ENCODE results near the gene EFCAB6. TPM values are rescaled to one million over a fixed set of nuclear protein-coding genes. Genes with fewer than 3 reads are reported as not detected.

The EFCAB6 gene
- total RNA-seq, 1 donor from 2014 or later: 8.6 TPM

DNA sequence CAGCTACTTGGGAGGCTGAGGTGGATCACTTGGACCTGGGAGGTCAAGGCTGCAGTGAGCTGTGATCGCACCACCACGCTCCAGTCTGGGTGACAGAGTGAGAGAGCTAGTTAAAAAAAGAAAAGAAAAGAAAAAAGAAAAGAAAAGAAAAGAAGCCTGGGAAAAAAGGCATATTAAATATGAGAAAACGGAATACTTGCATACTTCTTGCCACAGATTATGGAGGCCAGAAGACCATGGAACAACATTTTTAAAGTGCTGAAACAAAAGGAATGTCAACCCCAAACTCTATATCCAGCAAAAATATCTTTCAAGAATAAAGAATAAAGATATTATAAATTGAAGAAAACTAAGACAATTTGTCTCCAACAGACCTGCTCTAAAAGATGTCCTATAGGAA is 191.9 kb downstream of the EFCAB6 start:
- Histone ChIP-seq H3K36me3 (no peaks in the 10 kb centered on the region), H3K9me3 (peaks cover 0 to 6% of the 10 kb centered on the region in 2 donors)
- intact Hi-C loops (cut with DNase I): no loop called here

DNA sequence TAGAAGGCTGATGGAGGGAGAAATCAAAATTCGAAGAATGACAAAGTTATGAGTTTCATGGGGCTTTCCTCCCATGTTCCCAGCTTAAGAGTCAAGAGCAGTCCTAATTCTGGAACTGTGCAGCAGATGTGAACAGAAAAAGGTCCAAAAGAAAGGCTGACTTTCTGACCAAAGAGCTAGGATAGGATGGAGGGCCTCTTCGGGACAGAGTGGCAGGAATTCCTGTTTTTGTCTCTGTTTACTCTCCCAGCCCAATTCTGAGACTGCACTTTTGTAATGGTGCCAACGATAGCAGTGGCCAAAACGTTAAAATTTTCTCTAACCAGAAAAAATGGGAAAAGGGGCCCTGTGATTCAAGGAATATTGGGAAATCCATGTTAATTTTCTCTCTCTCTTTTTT is 193.6 kb downstream of the EFCAB6 start:
- intact Hi-C loops (cut with DNase I): no loop called here
- Histone ChIP-seq H3K36me3 (no peaks in the 10 kb centered on the region), H3K4me1 (no peaks in the 10 kb centered on the region), H3K27ac (no peak overlapping the region), H3K27me3 (no peaks in the 10 kb centered on the region), H3K9me3 (peaks cover 0 to 6% of the 10 kb centered on the region in 2 donors), H3K4me3 (no peak overlapping the region)
- TF ChIP-seq, protein P1, sequence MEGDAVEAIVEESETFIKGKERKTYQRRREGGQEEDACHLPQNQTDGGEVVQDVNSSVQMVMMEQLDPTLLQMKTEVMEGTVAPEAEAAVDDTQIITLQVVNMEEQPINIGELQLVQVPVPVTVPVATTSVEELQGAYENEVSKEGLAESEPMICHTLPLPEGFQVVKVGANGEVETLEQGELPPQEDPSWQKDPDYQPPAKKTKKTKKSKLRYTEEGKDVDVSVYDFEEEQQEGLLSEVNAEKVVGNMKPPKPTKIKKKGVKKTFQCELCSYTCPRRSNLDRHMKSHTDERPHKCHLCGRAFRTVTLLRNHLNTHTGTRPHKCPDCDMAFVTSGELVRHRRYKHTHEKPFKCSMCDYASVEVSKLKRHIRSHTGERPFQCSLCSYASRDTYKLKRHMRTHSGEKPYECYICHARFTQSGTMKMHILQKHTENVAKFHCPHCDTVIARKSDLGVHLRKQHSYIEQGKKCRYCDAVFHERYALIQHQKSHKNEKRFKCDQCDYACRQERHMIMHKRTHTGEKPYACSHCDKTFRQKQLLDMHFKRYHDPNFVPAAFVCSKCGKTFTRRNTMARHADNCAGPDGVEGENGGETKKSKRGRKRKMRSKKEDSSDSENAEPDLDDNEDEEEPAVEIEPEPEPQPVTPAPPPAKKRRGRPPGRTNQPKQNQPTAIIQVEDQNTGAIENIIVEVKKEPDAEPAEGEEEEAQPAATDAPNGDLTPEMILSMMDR (IDR thresholded peaks at IDR 0.05): no peak
- no peak for DNase-seq (ENCODE audit: low spot score in 2 of 2)

More for the DNA sequence above, 191.9 kb downstream of the EFCAB6 start:
- Histone ChIP-seq H3K4me1 (no peaks in the 10 kb centered on the region), H3K27me3 (no peaks in the 10 kb centered on the region), H3K27ac (no peak overlapping the region), H3K4me3 (no peak overlapping the region)
- no peak for DNase-seq (ENCODE audit: low spot score in 2 of 2)
- TF ChIP-seq, protein P1 (IDR thresholded peaks at IDR 0.05): no peak

DNA sequence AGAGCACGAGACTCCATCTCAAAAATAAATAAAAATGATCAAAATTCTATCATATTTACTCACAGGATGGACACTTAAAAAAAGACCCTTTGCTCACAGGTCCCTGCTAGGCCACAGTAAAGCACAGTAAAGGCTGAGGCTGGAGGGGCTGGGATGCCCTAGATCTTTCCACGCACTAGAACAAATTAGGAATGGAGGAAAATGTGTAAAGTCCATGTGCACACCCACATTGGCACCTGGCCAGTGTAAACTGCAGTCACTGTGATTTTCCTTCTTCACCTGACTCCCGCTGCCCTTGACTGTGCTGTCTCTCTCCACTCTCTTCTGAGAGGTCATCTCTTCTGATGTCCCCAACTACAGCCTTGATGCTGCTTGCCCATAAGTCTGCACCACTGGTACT is 195.5 kb downstream of the EFCAB6 start:
- Histone ChIP-seq H3K4me1 (no peaks in the 10 kb centered on the region), H3K9me3 (peaks cover 0 to 6% of the 10 kb centered on the region in 2 donors), H3K27ac (no peak overlapping the region), H3K36me3 (no peaks in the 10 kb centered on the region), H3K27me3 (no peaks in the 10 kb centered on the region), H3K4me3 (no peak overlapping the region)
- TF ChIP-seq, protein P1 (IDR thresholded peaks at IDR 0.05): no peak
- intact Hi-C loops (cut with DNase I): no loop called here
- no peak for DNase-seq (ENCODE audit: low spot score in 2 of 2)

DNA sequence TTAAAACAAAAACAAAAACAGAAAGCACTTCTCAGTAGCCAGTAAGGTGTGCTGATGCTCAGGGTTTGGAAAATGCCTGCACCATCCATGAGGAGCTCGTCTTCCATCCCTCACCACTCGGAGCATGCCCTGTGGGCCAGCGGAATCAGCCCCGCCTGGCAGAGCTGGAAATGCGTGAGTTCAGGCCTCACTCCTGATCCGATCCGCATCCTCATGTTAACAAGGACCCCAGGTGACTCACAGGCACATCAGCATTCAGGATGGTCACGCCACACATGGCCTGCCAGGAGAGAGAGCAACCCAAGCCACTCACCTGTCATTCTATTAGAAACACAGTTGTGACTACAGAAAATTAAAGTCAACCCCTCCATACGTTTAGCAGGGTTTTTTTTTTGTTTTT is 211.8 kb downstream of the EFCAB6 start:
- H3K36me3 ChIP-seq: no peaks in the 10 kb centered on the region
- intact Hi-C loops (cut with DNase I): no loop called here
- H3K4me3 ChIP-seq: no peak overlapping the region
- no peaks in the 10 kb centered on the region for H3K4me1 ChIP-seq
- no peak overlapping the region for H3K27ac ChIP-seq
- H3K9me3 ChIP-seq: no peaks in the 10 kb centered on the region
- H3K27me3 ChIP-seq: no peaks in the 10 kb centered on the region
- TF ChIP-seq, protein P1 (IDR thresholded peaks at IDR 0.05): no peak
- no peak for DNase-seq (ENCODE audit: low spot score in 2 of 2)

DNA sequence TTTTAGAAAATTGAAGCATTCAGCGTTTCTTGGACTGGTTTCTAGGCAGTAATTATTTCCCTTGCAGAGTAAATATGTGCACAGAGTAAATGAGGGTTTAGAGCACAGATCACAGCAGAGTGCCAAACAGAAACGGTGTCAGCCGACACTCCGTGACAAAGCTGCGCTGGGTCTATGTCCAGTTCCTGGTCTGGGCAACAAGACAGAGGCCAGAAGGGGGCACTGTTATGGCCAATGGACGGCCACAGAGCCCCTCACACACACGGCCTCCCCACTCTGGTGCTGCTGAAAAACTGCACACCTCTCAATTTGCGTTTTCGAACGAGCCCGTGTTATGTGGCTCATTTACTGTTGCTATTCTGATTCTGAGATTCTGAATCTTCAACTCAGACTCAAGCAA is 219.6 kb downstream of the EFCAB6 start:
- Histone ChIP-seq H3K4me3 (no peak overlapping the region), H3K27me3 (no peaks in the 10 kb centered on the region), H3K9me3 (no peaks in the 10 kb centered on the region), H3K27ac (no peak overlapping the region), H3K4me1 (no peaks in the 10 kb centered on the region), H3K36me3 (no peaks in the 10 kb centered on the region)
- TF ChIP-seq, protein P1 (IDR thresholded peaks at IDR 0.05): no peak
- intact Hi-C loops (cut with DNase I): no loop called here
- no peak for DNase-seq (ENCODE audit: low spot score in 2 of 2)

DNA sequence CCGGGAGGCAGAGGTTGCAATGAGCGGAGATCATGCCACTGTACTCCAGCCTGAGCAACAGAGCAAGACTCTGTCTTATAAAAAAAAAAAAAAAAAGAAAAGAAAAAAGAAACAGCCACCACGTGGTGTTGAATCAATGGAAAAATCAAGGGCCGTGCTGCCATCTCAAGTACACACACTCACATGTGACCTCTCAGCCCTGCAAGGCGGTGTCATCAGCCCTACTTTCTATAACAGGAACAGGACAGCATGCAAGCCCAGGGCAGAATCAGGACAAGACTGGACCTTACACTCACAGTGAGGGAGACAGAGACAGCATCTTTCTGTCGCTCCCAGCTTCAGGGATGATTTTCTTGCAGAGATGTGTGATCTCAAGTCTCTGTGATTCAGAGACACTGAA is 220.7 kb downstream of the EFCAB6 start:
- Histone ChIP-seq H3K36me3 (no peaks in the 10 kb centered on the region), H3K9me3 (no peaks in the 10 kb centered on the region), H3K4me1 (no peaks in the 10 kb centered on the region), H3K27me3 (no peaks in the 10 kb centered on the region), H3K4me3 (no peak overlapping the region), H3K27ac (no peak overlapping the region)
- DNase-seq (ENCODE audit: low spot score in 2 of 2): no peak
- intact Hi-C loops (cut with DNase I): no loop called here
- TF ChIP-seq, protein P1 (IDR thresholded peaks at IDR 0.05): no peak
